Fibroblast of villous mesenchyme (primary cell): Measurements from ENCODE around the gene RHOT1. TPM values are rescaled to one million over a fixed set of nuclear protein-coding genes. Genes with fewer than 3 reads are reported as not detected.
"Not testable (repeated sequence)": the region's sequence is repeated elsewhere in the genome, so short reads cannot be mapped to it uniquely, and the experiment has no call there.

Source experiments
- DNase-seq: peaks from one replicate; pipeline ENCODE4 v3.0.0-alpha.2; 2010; ENCODE audit warnings: low read depth
- H3K4me3 ChIP-seq: 2 replicates; pipeline ENCODE4 v1.5.1; 2011; ENCODE audit warnings: low read depth, mild to moderate bottlenecking, low read length
- total RNA-seq: library from RNA; depleted of rRNA; stranded (reverse); fragments of >200 nt; gene quantifications from 2 replicates; pipeline ENCODE4 v1.2.3, GENCODE V29; 2012
- TF ChIP-seq, protein P1 (sequence below): IDR thresholded peaks from 2 replicates; pipeline ENCODE4 v1.5.1; 2012; ENCODE audit warnings: low read depth, mild to moderate bottlenecking, low read length; ENCODE audit not compliant: insufficient read depth

The RHOT1 gene
- total RNA-seq, 1 donor, result 48.8 TPM

DNA sequence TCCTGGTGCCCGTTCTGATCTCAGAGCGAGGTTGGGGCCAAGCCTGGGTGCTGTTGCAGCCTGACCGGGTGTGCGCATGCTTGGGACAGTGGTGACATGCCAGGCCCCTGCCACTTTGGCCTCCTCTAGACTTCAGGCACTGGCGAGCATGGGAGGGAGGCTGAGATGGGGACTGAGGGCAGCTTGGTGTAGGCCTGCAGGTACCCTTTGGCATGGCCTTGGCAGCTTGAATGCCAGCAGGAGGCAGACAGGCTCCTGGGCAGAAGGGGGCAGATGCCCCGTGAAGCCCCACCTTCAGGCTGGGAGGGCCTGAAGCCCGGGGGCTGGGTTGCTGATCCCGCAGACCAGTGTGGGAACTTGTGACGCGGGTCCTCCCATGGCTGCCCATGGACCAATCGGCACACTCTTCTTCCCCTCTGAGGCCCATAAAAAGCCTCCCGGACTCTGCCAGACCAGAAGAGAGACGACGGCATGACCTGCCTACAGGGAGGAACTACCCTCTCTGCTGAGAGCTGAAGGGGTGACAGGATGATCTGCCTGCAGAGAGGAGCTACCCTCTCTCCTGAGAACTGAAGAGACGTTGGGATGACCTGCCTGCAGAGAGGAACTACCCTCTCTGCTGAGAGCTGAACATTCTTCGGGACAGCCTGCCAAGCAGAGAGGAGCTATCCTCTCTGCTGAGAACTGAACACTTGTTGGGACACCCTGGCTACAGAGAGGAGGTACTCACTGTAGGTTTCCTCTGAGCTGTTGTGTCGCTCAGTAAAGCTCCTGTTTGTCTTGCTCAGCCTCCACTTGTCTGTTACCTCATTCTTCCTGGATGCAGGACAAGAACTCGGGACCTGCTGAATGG lies 17.5 kb downstream of the RHOT1 start:
- no peak for DNase-seq
- H3K4me3 ChIP-seq, result no peak overlapping the region
- TF ChIP-seq, protein P1, sequence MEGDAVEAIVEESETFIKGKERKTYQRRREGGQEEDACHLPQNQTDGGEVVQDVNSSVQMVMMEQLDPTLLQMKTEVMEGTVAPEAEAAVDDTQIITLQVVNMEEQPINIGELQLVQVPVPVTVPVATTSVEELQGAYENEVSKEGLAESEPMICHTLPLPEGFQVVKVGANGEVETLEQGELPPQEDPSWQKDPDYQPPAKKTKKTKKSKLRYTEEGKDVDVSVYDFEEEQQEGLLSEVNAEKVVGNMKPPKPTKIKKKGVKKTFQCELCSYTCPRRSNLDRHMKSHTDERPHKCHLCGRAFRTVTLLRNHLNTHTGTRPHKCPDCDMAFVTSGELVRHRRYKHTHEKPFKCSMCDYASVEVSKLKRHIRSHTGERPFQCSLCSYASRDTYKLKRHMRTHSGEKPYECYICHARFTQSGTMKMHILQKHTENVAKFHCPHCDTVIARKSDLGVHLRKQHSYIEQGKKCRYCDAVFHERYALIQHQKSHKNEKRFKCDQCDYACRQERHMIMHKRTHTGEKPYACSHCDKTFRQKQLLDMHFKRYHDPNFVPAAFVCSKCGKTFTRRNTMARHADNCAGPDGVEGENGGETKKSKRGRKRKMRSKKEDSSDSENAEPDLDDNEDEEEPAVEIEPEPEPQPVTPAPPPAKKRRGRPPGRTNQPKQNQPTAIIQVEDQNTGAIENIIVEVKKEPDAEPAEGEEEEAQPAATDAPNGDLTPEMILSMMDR, result no peak

DNA sequence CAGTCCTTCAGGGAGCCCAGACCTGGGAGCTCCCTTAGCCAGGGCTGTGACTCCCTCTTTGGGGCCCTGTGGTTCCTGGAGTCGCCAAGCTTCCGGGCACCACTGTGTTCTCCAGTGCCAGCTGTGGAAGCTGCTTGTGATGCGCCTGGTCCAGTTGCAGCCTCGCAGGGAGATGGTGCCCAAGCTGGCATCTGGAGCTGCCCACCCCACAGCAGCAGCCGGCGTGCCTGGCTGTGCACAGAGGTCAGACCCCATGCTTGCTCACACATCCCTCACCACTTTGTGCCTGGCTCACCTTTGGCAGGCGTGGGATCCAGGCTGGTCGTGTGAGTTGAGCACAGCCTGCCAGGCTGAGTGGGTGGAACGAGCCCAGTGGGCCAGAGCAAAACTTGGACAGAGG lies 18.2 kb downstream of the RHOT1 start:
- TF ChIP-seq, protein P1, result no peak
- H3K4me3 ChIP-seq, result no peak overlapping the region
- DNase-seq, result no peak

DNA sequence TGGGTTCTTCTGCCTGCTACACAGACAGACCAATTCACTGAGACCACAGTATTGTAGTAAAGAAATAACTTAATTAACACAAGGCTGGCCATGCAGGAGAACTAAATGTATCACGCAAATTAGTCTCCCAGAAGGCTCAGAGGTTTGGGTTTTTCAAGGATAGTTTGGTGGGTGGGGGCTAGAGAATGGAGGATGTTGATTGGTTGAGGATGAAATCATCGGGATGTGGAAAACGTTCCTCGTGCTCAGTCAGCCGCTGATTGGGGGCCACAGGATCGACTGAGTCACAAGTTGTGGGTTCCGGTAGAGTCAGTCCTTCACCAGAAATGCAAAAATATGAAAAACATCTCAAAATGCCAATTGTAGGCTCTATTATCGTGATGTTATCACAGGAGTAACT lies 18.7 kb downstream of the RHOT1 start:
- DNase-seq, result no peak
- no peak overlapping the region for H3K4me3 ChIP-seq
- TF ChIP-seq, protein P1, result no peak

DNA sequence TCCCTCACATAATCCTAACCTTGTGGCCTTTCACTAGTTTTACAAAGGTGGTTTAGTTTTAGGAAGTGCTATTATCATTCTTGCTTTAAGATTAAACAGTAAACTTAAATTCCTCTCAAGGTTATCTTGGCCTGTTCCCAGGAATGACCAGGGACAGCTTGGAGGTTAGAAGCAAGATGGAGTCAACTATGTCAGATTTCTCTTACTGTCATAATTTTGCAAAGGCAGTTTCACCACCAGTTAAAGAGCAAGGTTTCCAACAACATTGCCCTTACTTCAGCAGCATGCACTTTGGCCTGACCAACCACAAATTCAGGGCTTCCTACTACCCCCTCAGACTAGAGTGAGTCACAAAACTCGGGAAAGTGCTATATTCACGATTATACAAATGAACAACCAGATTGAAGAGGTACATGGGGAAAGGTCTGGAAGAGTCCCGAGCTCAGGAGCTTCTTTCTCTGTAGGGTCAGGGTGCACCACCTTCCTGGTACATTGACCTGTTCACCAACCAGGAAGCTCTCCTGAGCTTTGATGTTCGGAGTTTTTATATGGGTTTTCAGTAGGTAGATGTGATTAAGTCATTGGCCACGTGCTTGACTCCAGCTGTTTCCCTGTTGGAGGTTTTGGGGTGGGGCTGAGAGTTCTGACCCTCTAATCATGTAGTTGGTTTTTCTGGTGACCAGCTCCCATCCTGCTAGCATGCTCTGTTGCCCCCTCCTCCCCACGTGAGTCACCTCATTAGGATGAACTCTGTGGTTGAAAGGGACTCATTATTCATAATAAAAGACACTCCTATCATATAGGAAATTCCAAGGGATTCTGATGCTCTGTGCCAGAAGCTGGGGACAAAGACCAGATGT lies 19.4 kb downstream of the RHOT1 start:
- no peak overlapping the region for H3K4me3 ChIP-seq
- TF ChIP-seq, protein P1, result no peak
- peak; percentile 93 for DNase-seq

DNA sequence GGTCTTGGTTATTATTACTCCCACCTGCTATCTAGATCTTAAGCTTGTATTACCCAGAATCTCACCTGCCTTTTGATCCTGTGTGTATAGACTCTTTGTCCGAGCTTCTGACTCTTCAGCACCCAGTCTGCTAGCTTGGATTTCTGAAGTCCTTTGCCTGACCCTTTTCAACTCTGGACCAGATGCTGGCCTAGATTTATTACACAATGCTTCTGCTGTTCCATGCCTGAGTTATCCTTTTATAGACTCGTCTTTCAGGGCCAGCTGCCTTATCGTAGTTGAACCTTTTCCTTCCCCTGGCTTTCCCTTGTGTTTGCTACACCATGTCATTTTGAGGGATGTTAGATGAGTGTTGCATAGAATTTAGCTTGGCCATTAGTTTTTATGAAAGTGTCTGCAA lies 32.6 kb downstream of the RHOT1 start:
- no peak overlapping the region for H3K4me3 ChIP-seq
- TF ChIP-seq, protein P1, result no peak
- DNase-seq, result peak; percentile 17

DNA sequence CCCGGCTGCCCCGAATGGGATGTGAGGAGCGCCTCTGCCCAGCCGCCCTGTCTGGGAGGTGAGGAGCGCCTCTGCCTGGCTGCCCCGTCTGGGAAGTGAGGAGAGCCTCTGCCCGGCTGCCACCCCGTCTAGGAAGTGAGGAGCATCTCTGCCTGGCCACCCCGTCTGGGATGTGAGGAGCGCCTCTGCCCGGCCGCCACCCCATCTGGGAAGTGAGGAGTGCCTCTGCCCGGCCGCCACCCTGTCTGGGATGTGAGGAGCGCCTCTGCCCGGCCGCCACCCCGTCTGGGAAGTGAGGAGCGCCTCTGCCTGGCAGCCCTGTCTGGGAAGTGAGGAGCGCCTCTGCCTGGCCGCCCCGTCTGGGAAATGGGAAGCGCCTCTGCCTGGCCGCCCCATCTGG lies 36.4 kb downstream of the RHOT1 start:
- not testable (repeated sequence) for H3K4me3 ChIP-seq, DNase-seq

DNA sequence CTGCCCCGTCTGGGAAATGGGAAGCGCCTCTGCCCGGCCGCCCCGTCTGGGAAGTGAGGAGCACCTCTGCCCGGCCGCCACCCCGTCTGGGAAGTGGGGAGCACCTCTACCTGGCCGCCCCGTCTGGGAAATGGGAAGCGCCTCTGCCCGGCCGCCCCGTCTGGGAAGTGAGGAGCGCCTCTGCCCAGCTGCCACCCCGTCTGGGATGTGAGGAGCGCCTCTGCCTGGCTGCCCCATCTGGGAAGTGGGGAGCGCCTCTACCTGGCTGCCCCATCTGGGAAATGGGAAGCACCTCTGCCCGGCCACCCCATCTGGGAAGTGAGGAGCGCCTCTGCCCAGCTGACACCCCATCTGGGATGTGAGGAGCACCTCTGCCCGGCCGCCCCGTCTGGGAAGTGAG lies 36.8 kb downstream of the RHOT1 start:
- H3K4me3 ChIP-seq, DNase-seq: not testable (repeated sequence)

DNA sequence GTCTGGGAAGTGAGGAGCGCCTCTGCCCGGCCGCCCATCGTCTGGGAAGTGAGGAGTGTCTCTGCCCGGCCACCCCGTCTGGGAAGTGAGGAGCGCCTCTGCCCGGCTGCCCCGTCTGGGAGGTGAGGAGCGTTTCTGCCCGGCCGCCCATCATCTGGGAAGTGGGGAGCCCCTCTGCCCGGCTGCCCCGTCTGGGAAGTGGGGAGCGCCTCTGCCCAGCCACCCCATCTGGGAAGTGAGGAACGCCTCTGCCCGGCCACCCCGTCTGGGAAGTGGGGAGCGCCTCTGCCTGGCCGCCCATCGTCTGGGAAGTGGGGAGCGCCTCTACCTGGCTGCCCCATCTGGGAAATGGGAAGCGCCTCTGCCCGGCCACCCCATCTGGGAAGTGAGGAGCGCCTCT lies 37.2 kb downstream of the RHOT1 start:
- H3K4me3 ChIP-seq, DNase-seq: not testable (repeated sequence)

DNA sequence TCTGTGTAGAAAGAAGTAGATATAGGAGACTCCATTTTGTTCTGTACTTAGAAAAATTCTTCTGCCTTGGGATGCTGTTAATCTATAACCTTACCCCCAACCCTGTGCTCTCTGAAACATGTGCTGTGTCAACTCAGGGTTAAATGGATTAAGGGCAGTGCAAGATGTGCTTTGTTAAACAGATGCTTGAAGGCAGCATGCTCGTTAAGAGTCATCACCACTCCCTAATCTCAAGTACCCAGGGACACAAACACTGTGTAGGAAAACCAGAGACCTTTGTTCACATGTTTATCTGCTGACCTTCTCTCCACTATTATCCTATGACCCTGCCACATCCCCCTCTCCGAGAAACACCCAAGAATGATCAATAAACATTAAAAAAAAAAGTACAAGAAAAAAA lies 38.0 kb downstream of the RHOT1 start:
- H3K4me3 ChIP-seq, DNase-seq: not testable (repeated sequence)
